GM11168 (cell line): Measurements from ENCODE around the gene OLA1.
"Not testable (repeated sequence)": the region's sequence is repeated elsewhere in the genome, so short reads cannot be mapped to it uniquely, and the experiment has no call there.

ENCODE experiments used
- in situ Hi-C: fragments of 300-500 bp; cut with MboI; formaldehyde crosslinking; loops from one replicate; pipeline ENCODE4 v1.12.0; 2022; ENCODE audit warnings: low sequenced_read_pairs; ENCODE audit not compliant: unreplicated experiment

The OLA1 gene

GRCh38 chr2:174248187-174248997 is at the start of gene OLA1:
Gene OLA1 (minus strand): TSS chr2:174248532. CDS start chr2:174246815, 1,717 bp downstream.
- in situ Hi-C loops, result no loop called here

DNA sequence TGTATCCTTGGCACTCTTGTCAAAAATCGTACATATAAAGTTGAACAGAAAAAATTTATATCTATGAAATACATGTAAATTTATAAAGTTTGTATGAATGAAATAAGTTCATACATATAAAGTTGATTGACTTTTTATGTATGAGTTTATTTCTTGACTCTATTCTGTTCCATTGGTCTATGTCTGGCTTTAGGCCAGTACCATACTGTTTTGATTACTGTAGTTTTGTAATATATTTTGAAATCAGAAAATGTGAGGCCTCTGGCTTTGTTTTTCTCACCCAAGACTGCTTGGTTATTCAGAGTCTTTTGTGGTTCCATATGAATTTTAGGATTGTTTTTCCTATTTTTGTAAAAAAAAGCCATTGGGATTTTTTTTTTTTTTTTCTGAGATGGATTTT is 44.6 kb upstream of the OLA1 start:
- in situ Hi-C loops, result no loop called here

GRCh38 chr2:174286172-174286571 is 37.8 kb upstream of the OLA1 start:
- in situ Hi-C loops, result no loop called here

GRCh38 chr2:174282441-174282840 is 34.1 kb upstream of the OLA1 start:
- in situ Hi-C loops, result no loop called here

GRCh38 chr2:174281736-174282135 is 33.4 kb upstream of the OLA1 start:
- in situ Hi-C loops, result no loop called here

DNA sequence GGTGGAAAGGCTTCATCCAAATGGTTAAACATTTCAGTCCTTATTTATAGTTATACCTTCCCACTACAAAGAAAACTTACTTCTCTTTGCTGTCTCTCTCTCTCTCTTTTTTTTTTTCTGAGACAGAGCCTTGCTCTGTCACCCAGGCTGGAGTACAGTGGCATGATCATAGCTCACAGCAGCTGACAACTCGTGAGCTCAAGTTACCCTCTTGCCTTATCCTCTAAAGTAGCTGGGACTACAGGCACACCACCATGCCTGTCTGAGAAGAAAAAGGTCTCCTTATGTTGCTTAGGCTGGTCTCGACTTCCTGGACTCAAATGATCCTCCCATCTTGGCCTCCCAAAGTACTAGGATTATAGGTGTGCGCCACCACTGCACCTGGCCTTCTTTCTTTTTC is 32.3 kb upstream of the OLA1 start:
- in situ Hi-C loops, result no loop called here

DNA sequence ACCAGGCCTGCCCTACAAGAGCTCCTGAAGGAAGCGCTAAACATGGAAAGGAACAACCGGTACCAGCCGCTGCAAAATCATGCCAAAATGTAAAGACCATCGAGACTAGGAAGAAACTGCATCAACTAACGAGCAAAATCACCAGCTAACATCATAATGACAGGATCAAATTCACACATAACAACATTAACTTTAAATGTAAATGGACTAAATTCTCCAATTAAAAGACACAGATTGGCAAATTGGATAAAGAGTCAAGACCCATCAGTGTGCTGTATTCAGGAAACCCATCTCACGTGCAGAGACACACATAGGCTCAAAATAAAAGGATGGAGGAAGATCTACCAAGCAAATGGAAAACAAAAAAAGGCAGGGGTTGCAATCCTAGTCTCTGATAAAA is 21.9 kb upstream of the OLA1 start:
- in situ Hi-C loops, result not testable (repeated sequence)

DNA sequence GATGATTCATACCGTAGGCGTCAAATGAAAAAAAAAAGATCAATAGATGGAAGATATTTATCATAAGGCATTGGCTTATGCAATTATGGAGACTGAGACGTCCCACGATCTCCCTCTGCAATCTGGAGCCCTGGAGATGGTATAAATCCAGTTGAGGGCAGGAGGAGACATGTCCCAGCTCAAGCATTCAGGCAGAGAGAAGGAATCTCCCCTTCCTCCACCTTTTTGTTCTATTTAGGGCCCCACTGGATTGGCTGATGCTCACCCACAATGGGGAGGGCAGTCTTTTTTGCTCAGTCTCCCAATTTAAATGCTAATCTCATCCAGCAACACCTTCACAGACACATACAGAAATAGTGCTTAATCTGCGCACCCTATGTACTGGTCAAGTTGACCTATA is 18.0 kb upstream of the OLA1 start:
- in situ Hi-C loops, result no loop called here

DNA sequence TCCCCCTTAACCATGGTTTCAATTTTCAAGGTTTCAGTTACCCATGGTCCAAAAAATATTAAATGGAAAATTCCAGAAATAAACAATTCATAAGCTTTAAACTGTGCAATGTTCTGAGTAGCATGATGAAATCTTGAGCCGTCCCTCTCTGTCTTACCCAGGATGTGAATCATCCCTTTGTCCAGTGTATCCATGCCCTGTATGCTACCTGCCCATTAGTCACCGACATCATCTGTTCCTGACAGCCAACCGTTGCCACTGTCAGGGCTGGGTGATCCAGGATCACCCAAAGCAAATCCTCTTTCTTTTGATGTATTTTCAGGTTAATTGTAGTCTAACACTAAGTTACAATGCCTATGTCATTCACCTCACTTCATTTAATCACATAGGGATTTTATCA is 15.7 kb upstream of the OLA1 start:
- in situ Hi-C loops, result no loop called here

- in situ Hi-C loops, result no loop called here
Observed at GRCh38 chr2:174259981-174260380, 11.6 kb upstream of the OLA1 start.

DNA sequence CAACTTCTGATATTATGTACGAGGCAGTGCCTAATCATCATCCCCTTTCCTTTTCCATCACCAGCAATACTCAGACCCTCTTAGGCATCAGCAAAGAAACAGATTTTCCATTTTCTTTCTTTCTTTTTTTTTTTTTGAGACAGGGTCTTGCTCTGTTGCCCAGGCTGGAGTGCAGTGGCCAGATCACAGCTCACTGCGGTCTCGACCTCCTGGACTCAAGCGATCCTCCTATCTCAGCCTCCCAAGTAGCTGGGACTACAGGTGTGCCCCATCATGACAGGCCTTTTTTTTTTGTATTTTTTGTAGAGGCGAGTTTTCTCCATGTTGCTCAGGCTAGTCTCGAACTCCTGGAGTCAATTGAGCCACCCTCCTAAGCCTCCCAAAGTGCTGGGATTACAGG is 5.9 kb upstream of the OLA1 start:
- in situ Hi-C loops, result no loop called here

DNA sequence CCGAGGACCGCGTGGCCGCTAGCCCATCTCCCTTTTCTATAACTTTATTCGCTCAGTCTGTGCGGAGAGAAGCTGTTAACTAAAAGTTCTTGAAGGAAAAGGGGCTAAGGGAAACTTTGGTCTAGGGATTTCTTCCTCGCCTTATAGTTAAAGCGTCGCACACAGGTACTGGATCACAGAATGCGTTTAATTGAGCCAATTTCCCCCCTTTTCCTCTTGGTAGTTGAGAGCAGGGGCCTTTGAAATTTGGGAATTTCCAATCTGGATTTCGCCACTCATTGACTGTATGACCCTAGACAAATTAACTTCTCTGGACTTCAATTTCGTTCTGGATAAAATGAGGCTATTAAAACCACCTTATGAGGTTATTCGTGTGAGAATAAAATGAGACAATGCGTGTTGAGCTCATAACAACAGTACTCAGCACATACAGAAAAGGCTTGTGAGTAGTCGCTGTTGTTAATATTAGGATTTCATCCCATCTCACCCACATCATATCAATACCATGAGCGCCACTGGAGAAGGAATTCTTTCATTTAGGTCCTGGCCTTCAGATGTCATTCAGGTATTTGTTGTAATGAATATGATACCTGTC is 763 bp upstream of the OLA1 start:
- in situ Hi-C loops, result no loop called here

- in situ Hi-C loops, result no loop called here
Observed at GRCh38 chr2:174247474-174248186, 702 bp downstream of the OLA1 start.

DNA sequence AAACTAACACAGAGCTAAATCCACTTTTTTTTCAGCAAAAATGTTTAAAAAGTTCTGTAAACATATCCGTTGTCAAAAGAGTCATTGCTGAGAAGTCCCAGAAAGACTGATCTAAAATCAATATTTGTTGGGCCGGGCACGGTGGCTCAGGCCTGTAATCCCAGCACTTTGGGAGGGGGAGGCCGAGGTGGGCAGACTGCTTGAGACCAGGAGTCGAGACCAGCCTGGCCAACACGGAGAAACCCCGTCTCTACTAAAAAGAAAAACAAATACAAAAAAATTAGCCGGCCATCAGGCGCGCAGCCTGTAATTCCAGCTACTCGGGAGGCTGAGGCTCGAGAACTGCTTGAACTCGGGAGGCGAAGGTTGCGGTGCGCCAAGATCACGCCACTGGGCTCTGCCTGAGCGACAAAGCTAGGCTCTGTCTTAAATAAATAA is 1.4 kb downstream of the OLA1 start:
- in situ Hi-C loops, result no loop called here

DNA sequence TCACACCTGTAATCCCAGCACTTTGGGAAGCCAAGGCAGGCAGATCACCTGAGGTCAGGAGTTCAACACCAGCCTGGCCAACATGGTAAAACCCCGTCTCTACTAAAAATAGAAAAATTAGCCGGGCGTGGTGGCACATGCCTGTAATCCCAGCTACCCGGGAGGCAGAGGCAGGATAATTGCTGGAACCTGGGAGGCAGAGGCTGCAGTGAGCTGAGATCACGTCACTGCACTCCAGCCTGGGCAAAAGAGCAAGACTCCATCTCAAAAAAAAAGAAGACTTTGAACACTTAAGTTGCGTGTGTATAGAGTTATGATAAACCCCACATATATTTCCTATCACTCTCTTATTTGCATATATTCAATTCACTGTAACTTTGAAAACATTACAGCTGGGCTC is 2.7 kb downstream of the OLA1 start:
- in situ Hi-C loops, result not testable (repeated sequence)

DNA sequence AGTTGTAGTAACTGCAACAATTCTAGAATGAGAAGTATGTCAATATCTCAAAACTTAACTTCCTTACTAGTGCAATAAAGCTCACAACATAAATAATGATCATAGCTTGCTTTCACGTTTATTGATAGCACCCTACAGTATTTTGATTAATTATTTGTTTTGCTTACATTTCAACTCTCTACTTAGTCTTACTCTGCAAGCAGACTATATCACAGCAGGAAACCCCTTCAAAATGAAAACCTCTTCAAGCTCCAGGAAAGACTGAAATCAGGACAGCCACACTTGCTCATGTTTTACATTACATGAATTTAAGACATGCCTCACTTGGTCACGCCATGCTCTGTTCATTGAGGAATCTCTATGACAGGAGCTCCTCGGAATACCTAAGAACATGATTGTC is 3.3 kb downstream of the OLA1 start:
- in situ Hi-C loops, result no loop called here

DNA sequence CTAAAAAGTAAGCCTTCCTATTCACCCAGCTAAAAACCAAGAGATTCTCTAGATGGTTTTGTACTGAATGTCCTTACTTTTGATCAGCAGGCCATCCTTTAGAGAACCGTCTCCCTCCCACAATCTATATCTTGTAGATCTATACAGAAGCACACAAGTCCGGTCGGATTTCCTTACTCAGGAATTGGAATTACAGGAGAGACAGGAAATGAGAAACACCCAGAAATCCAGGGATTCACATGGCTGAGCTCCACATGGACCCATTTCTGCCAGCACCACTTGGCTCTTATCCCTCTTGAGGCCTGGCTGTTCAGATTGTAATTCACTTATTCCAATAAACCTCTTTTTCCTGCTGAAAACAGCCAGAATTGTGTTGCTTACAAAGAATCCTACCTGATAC is 4.5 kb downstream of the OLA1 start:
- in situ Hi-C loops, result no loop called here

DNA sequence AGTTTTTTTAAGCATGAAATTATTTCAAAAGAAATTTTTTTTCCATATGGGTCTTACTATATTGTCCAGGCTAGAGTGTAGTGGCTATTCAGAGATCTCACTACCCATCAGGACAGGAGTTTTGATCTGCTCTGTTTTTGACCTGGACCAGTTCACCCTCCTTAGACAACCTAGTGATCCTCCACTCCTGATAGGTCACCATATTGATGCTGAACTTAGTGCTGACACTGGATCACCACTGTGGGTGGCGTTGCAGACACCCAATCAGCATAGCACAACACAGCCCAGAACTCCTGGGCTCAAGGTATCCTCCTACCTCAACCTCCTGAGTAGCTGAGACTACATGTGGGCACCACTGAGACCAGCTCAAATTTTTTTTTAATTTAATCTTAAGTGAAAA is 8.2 kb downstream of the OLA1 start:
- in situ Hi-C loops, result no loop called here

- in situ Hi-C loops, result no loop called here
Observed at GRCh38 chr2:174236429-174236828, 11.9 kb downstream of the OLA1 start.

- in situ Hi-C loops, result no loop called here
Observed at GRCh38 chr2:174235680-174236079, 12.7 kb downstream of the OLA1 start.

- in situ Hi-C loops, result no loop called here
Observed at GRCh38 chr2:174233771-174234275, 14.5 kb downstream of the OLA1 start.
